Smooth muscle cell of the umbilical artery (primary cell): Measurements from ENCODE around the gene KRTAP9-8. TPM values are rescaled to one million over a fixed set of nuclear protein-coding genes. Genes with fewer than 3 reads are reported as not detected.

Experiments
- total RNA-seq: library from RNA; depleted of rRNA; stranded (reverse); fragments of >200 nt; gene quantifications from 2 replicates; pipeline ENCODE4 v1.2.3, GENCODE V29; 2014

Gene KRTAP9-8
- not detected in 2 replicates for total RNA-seq

GRCh38 chr17:41237949-41238437 is at the start of gene KRTAP9-8:
TSS of gene KRTAP9-8 (plus strand) at chr17:41237999. CDS start at chr17:41238052, 53 bp downstream.

DNA sequence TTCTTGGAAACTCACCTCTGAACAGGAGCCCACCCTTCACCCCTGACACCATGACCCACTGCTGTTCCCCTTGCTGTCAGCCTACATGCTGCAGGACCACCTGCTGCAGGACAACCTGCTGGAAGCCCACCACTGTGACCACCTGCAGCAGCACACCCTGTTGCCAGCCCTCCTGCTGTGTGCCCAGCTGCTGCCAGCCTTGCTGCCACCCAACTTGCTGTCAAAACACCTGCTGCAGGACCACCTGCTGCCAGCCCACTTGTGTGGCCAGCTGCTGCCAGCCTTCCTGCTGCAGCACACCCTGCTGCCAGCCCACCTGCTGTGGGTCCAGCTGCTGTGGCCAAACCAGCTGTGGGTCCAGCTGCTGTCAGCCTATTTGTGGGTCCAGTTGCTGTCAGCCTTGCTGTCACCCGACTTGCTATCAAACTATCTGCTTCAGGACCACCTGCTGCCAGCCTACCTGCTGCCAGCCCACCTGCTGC is 47.9 kb upstream of the KRTAP9-8 start, which contains the start of gene KRTAP9-1:
Gene KRTAP9-1, plus strand, starts transcription at position 51 of the 482 bp plus-strand sequence. Its CDS starts 0 bp downstream, at position 51.

DNA sequence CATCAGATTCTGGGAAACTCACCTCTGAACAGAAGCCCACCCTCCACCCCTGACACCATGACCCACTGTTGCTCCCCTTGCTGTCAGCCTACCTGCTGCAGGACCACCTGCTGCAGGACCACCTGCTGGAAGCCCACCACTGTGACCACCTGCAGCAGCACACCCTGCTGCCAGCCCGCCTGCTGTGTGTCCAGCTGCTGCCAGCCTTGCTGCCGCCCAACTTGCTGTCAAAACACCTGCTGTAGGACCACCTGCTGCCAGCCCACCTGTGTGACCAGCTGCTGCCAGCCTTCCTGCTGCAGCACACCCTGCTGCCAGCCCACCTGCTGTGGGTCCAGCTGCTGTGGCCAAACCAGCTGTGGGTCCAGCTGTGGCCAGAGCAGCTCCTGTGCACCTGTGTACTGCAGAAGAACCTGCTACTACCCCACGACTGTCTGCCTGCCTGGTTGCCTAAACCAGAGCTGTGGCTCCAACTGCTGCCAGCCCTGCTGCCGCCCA is 11.2 kb upstream of the KRTAP9-8 start, which contains the start of gene KRTAP9-2:
Gene KRTAP9-2, plus strand, starts transcription at position 51 of the 498 bp plus-strand sequence. Its CDS starts 7 bp downstream, at position 58.

GRCh38 chr17:41232399-41233105 is 5.2 kb upstream of the KRTAP9-8 start, which contains the start of gene KRTAP9-3:
TSS of gene KRTAP9-3 (plus strand) at chr17:41232449. CDS start at chr17:41232502, 53 bp downstream.

GRCh38 chr17:41249637-41250240 is 11.9 kb downstream of the KRTAP9-8 start, which contains the start of gene KRTAP9-4:
TSS of gene KRTAP9-4 (plus strand) at chr17:41249687. CDS start at chr17:41249721, 34 bp downstream.

GRCh38 chr17:41255381-41256290 is 17.8 kb downstream of the KRTAP9-8 start, which contains the start of gene KRTAP9-9:
TSS of gene KRTAP9-9 (plus strand) at chr17:41255384.

DNA sequence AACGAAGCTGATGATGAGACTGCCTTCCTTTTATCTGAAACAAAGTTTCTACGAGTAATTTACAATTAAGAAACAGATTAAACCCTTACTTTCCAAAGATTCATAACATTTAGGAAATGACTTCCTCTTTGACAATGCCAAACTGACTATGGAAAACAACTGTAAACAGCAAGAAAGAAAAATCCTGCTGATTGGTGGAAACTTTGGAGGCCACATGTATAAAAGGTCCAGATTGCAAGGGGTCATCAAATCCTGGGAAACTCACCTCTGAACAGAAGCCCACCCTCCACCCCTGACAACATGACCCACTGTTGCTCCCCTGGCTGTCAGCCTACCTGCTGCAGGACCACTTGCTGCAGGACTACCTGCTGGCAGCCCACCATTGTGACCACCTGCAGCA is 27.3 kb downstream of the KRTAP9-8 start, which contains the start of gene KRTAP9-6:
Gene KRTAP9-6, plus strand, starts transcription at position 301 of the 400 bp plus-strand sequence. Its CDS starts 0 bp downstream, at position 301.

GRCh38 chr17:41275648-41276190 is 37.9 kb downstream of the KRTAP9-8 start, which contains the start of gene KRTAP9-7:
TSS of gene KRTAP9-7 (plus strand) at chr17:41275698. CDS start at chr17:41275698, 0 bp downstream.

Other genes with a start within 250 kb of the KRTAP9-8 start
- not detected in 2 replicates for gene KRTAP3-3, start 243.8 kb upstream of the KRTAP9-8 start, total RNA-seq
- gene KRTAP3-2, start 238.1 kb upstream of the KRTAP9-8 start, total RNA-seq: not detected in 2 replicates
- gene KRTAP3-1, start 228.9 kb upstream of the KRTAP9-8 start, total RNA-seq: not detected in 2 replicates
- gene KRTAP1-5, start 210.8 kb upstream of the KRTAP9-8 start, total RNA-seq: 0.23 and 0.30 TPM in 2 replicates
- gene KRTAP1-4, start 207.8 kb upstream of the KRTAP9-8 start, total RNA-seq: not detected in 2 replicates
- not detected in 2 replicates for gene KRTAP1-3, start 203.1 kb upstream of the KRTAP9-8 start, total RNA-seq
- gene KRTAP1-1, start 196.5 kb upstream of the KRTAP9-8 start, total RNA-seq: not detected in 2 replicates
- not detected in 2 replicates for gene KRTAP2-1, start 190.7 kb upstream of the KRTAP9-8 start, total RNA-seq
- not detected in 2 replicates for gene KRTAP2-2, start 182.8 kb upstream of the KRTAP9-8 start, total RNA-seq
- 0.65 TPM in 1 of 2 replicates, not detected in the other for gene KRTAP2-3, start 177.9 kb upstream of the KRTAP9-8 start, total RNA-seq
- gene KRTAP2-4, start 172.1 kb upstream of the KRTAP9-8 start, total RNA-seq: not detected in 2 replicates
- gene KRTAP4-7, start 153.8 kb upstream of the KRTAP9-8 start, total RNA-seq: not detected in 2 replicates
- not detected in 2 replicates for gene KRTAP4-8, start 139.9 kb upstream of the KRTAP9-8 start, total RNA-seq
- not detected in 2 replicates for gene KRTAP4-16, start 135.8 kb upstream of the KRTAP9-8 start, total RNA-seq
- not detected in 2 replicates for gene KRTAP4-9, start 132.6 kb upstream of the KRTAP9-8 start, total RNA-seq
- not detected in 2 replicates for gene KRTAP4-11, start 119.6 kb upstream of the KRTAP9-8 start, total RNA-seq
- not detected in 2 replicates for gene KRTAP4-12, start 113.8 kb upstream of the KRTAP9-8 start, total RNA-seq
- not detected in 2 replicates for gene KRTAP4-6, start 97.5 kb upstream of the KRTAP9-8 start, total RNA-seq
- gene KRTAP4-5, start 88.2 kb upstream of the KRTAP9-8 start, total RNA-seq: not detected in 2 replicates
- gene KRTAP4-4, start 77.3 kb upstream of the KRTAP9-8 start, total RNA-seq: not detected in 2 replicates
- gene KRTAP4-3, start 69.8 kb upstream of the KRTAP9-8 start, total RNA-seq: not detected in 2 replicates
- not detected in 2 replicates for gene KRTAP4-2, start 59.8 kb upstream of the KRTAP9-8 start, total RNA-seq
- not detected in 2 replicates for gene KRTAP4-1, start 53.1 kb upstream of the KRTAP9-8 start, total RNA-seq
- gene KRTAP9-1, start 48.1 kb upstream of the KRTAP9-8 start, total RNA-seq: not detected in 2 replicates
- not detected in 2 replicates for gene KRTAP9-2, start 11.4 kb upstream of the KRTAP9-8 start, total RNA-seq
- not detected in 2 replicates for gene KRTAP9-3, start 5.5 kb upstream of the KRTAP9-8 start, total RNA-seq
- not detected in 2 replicates for gene KRTAP9-4, start 11.7 kb downstream of the KRTAP9-8 start, total RNA-seq
- not detected in 2 replicates for gene KRTAP9-9, start 17.4 kb downstream of the KRTAP9-8 start, total RNA-seq
- not detected in 2 replicates for gene KRTAP9-6, start 27.4 kb downstream of the KRTAP9-8 start, total RNA-seq
- not detected in 2 replicates for gene KRTAP9-7, start 37.7 kb downstream of the KRTAP9-8 start, total RNA-seq
- not detected in 2 replicates for gene KRTAP29-1, start 64.9 kb downstream of the KRTAP9-8 start, total RNA-seq
- gene KRTAP16-1, start 71.3 kb downstream of the KRTAP9-8 start, total RNA-seq: not detected in 2 replicates
- not detected in 2 replicates for gene KRTAP17-1, start 77.7 kb downstream of the KRTAP9-8 start, total RNA-seq
- gene KRT33A, start 112.8 kb downstream of the KRTAP9-8 start, total RNA-seq: not detected in 2 replicates
- gene KRT33B, start 131.8 kb downstream of the KRTAP9-8 start, total RNA-seq: 0.30 and 0.32 TPM in 2 replicates
- 0.89 and 6.6 TPM in 2 replicates for gene KRT34, start 144.3 kb downstream of the KRTAP9-8 start, total RNA-seq
- gene KRT31, start 159.6 kb downstream of the KRTAP9-8 start, total RNA-seq: not detected in 2 replicates
- not detected in 2 replicates for gene KRT37, start 186.6 kb downstream of the KRTAP9-8 start, total RNA-seq
- not detected in 2 replicates for gene KRT38, start 203.0 kb downstream of the KRTAP9-8 start, total RNA-seq
- 0.09 TPM in 1 of 2 replicates, not detected in the other for gene KRT32, start 229.4 kb downstream of the KRTAP9-8 start, total RNA-seq
- gene KRT35, start 243.2 kb downstream of the KRTAP9-8 start, total RNA-seq: not detected in 2 replicates